HepG2 (cell line): ENCODE measurements around the gene MON1A. TPM values are rescaled to one million over a fixed set of nuclear protein-coding genes. Genes with fewer than 3 reads are reported as not detected.
A peak's percentile ranks its signal among the peaks of the same experiment; 100 is the strongest.

Source experiments
- BRCA1 ChIP-seq: sonication (generic); formaldehyde crosslinking; IDR thresholded peaks from 2 replicates; pipeline ENCODE4 v1.4.0; 2020; ENCODE audit warnings: missing genetic modification reagents
- GLI4 ChIP-seq: sonication (generic); formaldehyde crosslinking; IDR thresholded peaks from 2 replicates; pipeline ENCODE4 v1.5.1; 2020; ENCODE audit warnings: missing genetic modification reagents, mild to moderate bottlenecking, moderate library complexity, borderline replicate concordance
- GZF1 ChIP-seq: sonication (generic); formaldehyde crosslinking; IDR thresholded peaks from 2 replicates; pipeline ENCODE4 v1.5.1; 2020; ENCODE audit warnings: mild to moderate bottlenecking, missing genetic modification reagents
- HMG20B ChIP-seq: conservative IDR thresholded peaks from 2 replicates; pipeline ENCODE4 v1.6.1; 2016; ENCODE audit warnings: missing genetic modification reagents, missing compliant biosample characterization
- IRF1 ChIP-seq: sonication (generic); formaldehyde crosslinking; IDR thresholded peaks from 2 replicates; pipeline ENCODE4 v1.4.0; 2020; ENCODE audit warnings: low read depth, mild to moderate bottlenecking, missing genetic modification reagents
- JARID2 ChIP-seq: sonication (generic); formaldehyde crosslinking; IDR thresholded peaks from 2 replicates; pipeline ENCODE4 v1.8.1; 2023; ENCODE audit warnings: missing genetic modification reagents, inconsistent platforms; ENCODE audit not compliant: insufficient replicate concordance
- MLXIP ChIP-seq: sonication (generic); formaldehyde crosslinking; IDR thresholded peaks from 2 replicates; pipeline ENCODE4 v1.9.0; 2021; ENCODE audit warnings: missing genetic modification reagents, borderline replicate concordance
- MZF1 ChIP-seq: sonication (generic); formaldehyde crosslinking; IDR thresholded peaks from 2 replicates; pipeline ENCODE4 v1.8.1; 2023; ENCODE audit warnings: mild to moderate bottlenecking, missing genetic modification reagents, borderline replicate concordance
- SIN3A ChIP-seq: IDR thresholded peaks from 2 replicates; pipeline ENCODE4 v1.6.1; 2011; ENCODE audit warnings: low read depth, mild to moderate bottlenecking, control low read depth, low read length, borderline replicate concordance
- SIN3B ChIP-seq: fragments of 150-350 bp; IDR thresholded peaks from 2 replicates; pipeline ENCODE4 v1.6.1; 2014; ENCODE audit warnings: low read length
- SMARCC2 ChIP-seq: fragments of 450-650 bp; IDR thresholded peaks from 2 replicates; pipeline ENCODE4 v1.6.1; 2017; ENCODE audit warnings: antibody characterized with exemption, mild to moderate bottlenecking
- ZBTB1 ChIP-seq: sonication (generic); formaldehyde crosslinking; IDR thresholded peaks from 2 replicates; pipeline ENCODE4 v1.4.0; 2020; ENCODE audit warnings: missing genetic modification reagents, borderline replicate concordance
- ZEB1 ChIP-seq: IDR thresholded peaks from 2 replicates; pipeline ENCODE4 v1.6.1; 2012; ENCODE audit warnings: mild to moderate bottlenecking, low read depth, inconsistent platforms; ENCODE audit not compliant: insufficient replicate concordance
- ZNF34 ChIP-seq: sonication (generic); formaldehyde crosslinking; IDR thresholded peaks from 2 replicates; pipeline ENCODE4 v1.4.0; 2020; ENCODE audit warnings: mild to moderate bottlenecking, missing genetic modification reagents, borderline replicate concordance
- ZNF414 ChIP-seq: sonication (generic); formaldehyde crosslinking; IDR thresholded peaks from 2 replicates; pipeline ENCODE4 v1.5.0; 2020; ENCODE audit warnings: missing genetic modification reagents
- ZNF691 ChIP-seq: sonication (generic); formaldehyde crosslinking; IDR thresholded peaks from 2 replicates; pipeline ENCODE4 v1.4.0; 2020; ENCODE audit warnings: missing genetic modification reagents, low read depth, mild to moderate bottlenecking, borderline replicate concordance
- ZNF766 ChIP-seq: sonication (generic); formaldehyde crosslinking; IDR thresholded peaks from 2 replicates; pipeline ENCODE4 v1.5.0; 2020; ENCODE audit warnings: missing genetic modification reagents, borderline replicate concordance
- ZNF784 ChIP-seq: sonication (generic); formaldehyde crosslinking; IDR thresholded peaks from 2 replicates; pipeline ENCODE4 v1.5.1; 2020; ENCODE audit warnings: missing genetic modification reagents, mild to moderate bottlenecking, borderline replicate concordance
- ZNF800 ChIP-seq: sonication (generic); formaldehyde crosslinking; IDR thresholded peaks from 2 replicates; pipeline ENCODE4 v1.4.0; 2020; ENCODE audit warnings: missing genetic modification reagents
- ZNF878 ChIP-seq: sonication (generic); formaldehyde crosslinking; IDR thresholded peaks from 2 replicates; pipeline ENCODE4 v1.8.1; 2023; ENCODE audit warnings: mild to moderate bottlenecking, missing genetic modification reagents, moderate library complexity
- polyA plus RNA-seq, 8 experiments: library from polyadenylated mRNA; depleted of rRNA in 3 of 8; stranded (reverse) in 7 of 8; unstranded in 1 of 8; fragments of >200 nt; fragmentation: Illumina TruSeq in 4 of 8; extraction: Trizol in 4 of 8; gene quantifications; 2 replicates each; pipeline versions ENCODE4 v1.2.1 to v1.2.3, GENCODE V29; 2011 to 2016; ENCODE audit warnings: low read depth in 4 of 8, missing spikeins in 1 of 8, mixed read lengths in 1 of 8; ENCODE audit not compliant: insufficient read depth in 1 of 8
- total RNA-seq, 5 experiments: library from RNA; depleted of rRNA; stranded (reverse); fragments of >200 nt; fragmentation: Illumina TruSeq; extraction: Trizol; gene quantifications; 2 replicates each; pipeline ENCODE4 v1.2.3, GENCODE V29; 2016; ENCODE audit warnings: low read depth in 1 of 5
- TF ChIP-seq, protein P1 (sequence below): IDR thresholded peaks from 2 replicates; pipeline ENCODE4 v1.6.1; 2016

Gene MON1A
- total and polyA plus RNA-seq, 2 of the 13 experiments (the other 11 are each of a cell fraction or from before 2014, with no cell fraction given), result 4.6 to 9.0 TPM

DNA sequence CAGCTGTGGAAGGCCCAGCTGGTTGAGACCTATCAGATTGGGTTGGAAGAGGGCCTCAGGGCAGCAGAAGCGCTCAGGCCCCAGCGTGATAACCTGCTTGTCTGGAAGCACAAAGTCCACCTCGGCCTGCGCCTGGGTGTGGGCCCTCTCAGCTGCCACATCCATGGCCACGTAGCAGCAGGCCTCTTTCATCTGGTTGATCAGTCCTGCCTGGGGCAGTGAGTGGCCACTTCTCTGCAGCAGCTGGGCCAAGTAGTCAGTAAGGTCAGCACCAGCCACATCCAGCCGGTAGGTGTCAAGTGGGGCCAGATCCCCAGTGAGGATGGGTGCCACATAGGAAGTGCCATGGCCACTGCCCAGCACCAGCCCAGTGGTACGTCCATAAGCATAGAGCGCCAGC lies 56.0 kb downstream of the MON1A start (continued):
- TF ChIP-seq ZNF766 (CRISPR knock-in tag), result no peak
- TF ChIP-seq ZBTB1 (CRISPR knock-in tag), result no peak
- TF ChIP-seq IRF1, result no peak
- no peak; the same call in 1 of the 2 replicates for TF ChIP-seq ZNF800
- no peak for TF ChIP-seq SIN3A
- TF ChIP-seq MZF1 (CRISPR knock-in tag), result no peak
- TF ChIP-seq ZNF34 (CRISPR knock-in tag), result no peak
- no peak for TF ChIP-seq SMARCC2
- TF ChIP-seq, protein P1, sequence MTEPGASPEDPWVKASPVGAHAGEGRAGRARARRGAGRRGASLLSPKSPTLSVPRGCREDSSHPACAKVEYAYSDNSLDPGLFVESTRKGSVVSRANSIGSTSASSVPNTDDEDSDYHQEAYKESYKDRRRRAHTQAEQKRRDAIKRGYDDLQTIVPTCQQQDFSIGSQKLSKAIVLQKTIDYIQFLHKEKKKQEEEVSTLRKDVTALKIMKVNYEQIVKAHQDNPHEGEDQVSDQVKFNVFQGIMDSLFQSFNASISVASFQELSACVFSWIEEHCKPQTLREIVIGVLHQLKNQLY (CRISPR knock-in tag), result peak; percentile 50; the same call in 1 of the 2 replicates
- no peak for TF ChIP-seq ZNF878 (CRISPR knock-in tag)
- TF ChIP-seq SIN3B, result no peak
- TF ChIP-seq ZNF691, result no peak; the same call in 1 of the 2 replicates
- no peak for TF ChIP-seq MLXIP
- no peak for TF ChIP-seq ZNF414 (CRISPR knock-in tag)
- no peak for TF ChIP-seq GLI4
- 0 out of 2 replicates have a peak, but pooled peaks have one; percentile 71 for TF ChIP-seq GZF1
- TF ChIP-seq ZEB1, result no peak
- no peak for TF ChIP-seq BRCA1 (CRISPR knock-in tag)
- TF ChIP-seq JARID2, result no peak
- TF ChIP-seq HMG20B, result no peak
- TF ChIP-seq ZNF784, result no peak
